Measurements from ENCODE around the gene WDR3. TPM values are rescaled to one million over a fixed set of nuclear protein-coding genes. Genes with fewer than 3 reads are reported as not detected.

Gene WDR3
- total RNA-seq, 1 experiment from 2014 or later: 61.4 TPM

DNA sequence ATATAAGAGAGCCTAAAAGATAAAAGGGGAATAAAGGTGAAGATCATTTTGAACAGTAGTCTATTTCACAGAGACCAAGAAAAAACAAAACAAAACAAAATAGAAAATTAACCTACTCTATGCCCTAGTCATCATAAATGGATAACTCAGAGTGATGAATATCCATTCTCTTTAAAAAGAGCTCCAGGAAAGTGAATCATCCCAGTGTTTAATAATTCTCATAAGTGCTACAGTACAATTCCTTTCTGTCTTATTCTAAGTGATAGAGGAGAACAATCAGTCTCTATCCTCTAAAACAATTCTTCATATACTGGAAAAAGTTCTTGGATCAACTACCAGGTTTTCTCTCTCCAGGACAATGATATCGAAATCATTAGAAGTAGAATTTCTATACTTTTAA lies 45.9 kb upstream of the WDR3 start:
- Mint-ChIP-seq H3K36me3 (ENCODE audit: insufficient read depth in 1 of 3, low read depth in 3 of 3) (peaks cover 0 to 5% (median 1%) of the 10 kb centered on the region in 3 experiments; a peak in 2 of 7 replicates), H3K27ac (no peak overlapping the region)
- no CpG with 5 or more reads among the region's 1 CpG for WGBS (ENCODE audit: extremely low coverage, insufficient read length, low lambda C conversion rate)

More for the DNA sequence above, 45.9 kb upstream of the WDR3 start:
- Histone ChIP-seq H2BK12ac (ENCODE audit: insufficient read length, low read depth, low read length) (no peak overlapping the region), H3K4me1 (ENCODE audit: insufficient read depth, low read length) (no peaks in the 10 kb centered on the region), H4K91ac (ENCODE audit: insufficient read length, low read depth, low read length) (no peak overlapping the region), H2AK5ac (ENCODE audit: insufficient read length, low read length) (no peak overlapping the region), H3K4me2 (ENCODE audit: insufficient read depth, insufficient read length, low read length) (no peak overlapping the region), H3K18ac (ENCODE audit: insufficient read length, low read depth, low read length) (no peak overlapping the region), H3K27me3 (ENCODE audit: insufficient read depth, low read length) (no peaks in the 10 kb centered on the region), H3K9ac (ENCODE audit: extremely low read depth, insufficient read length, low read length) (no peak overlapping the region), H4K5ac (ENCODE audit: insufficient read length, low read depth, low read length) (no peak overlapping the region), H2BK15ac (ENCODE audit: low read depth, low read length) (no peak overlapping the region), H3T11ph (ENCODE audit: low read length) (no peak overlapping the region), H4K20me1 (ENCODE audit: control insufficient read depth, insufficient read depth, insufficient read length) (no peaks in the 10 kb centered on the region), H3K56ac (ENCODE audit: insufficient read length, low read depth, low read length) (no peak overlapping the region), H4K8ac (replicated peaks; ENCODE audit: insufficient read length, low read depth, low read length) (no peak overlapping the region), H2BK20ac (ENCODE audit: low read depth, low read length, poor library complexity, severe bottlenecking) (no peak overlapping the region), H3K23ac (ENCODE audit: insufficient read length, low read depth, low read length) (no peak overlapping the region), H3K9me3 (ENCODE audit: control insufficient read depth, low read depth, low read length) (no peaks in the 10 kb centered on the region), H2BK5ac (ENCODE audit: insufficient read length, low read length) (no peak overlapping the region), H3K79me1 (ENCODE audit: insufficient read depth, low read depth, low read length, poor library complexity, severe bottlenecking) (no peaks in the 10 kb centered on the region), H3K27ac (ENCODE audit: insufficient read length, low read depth, low read length) (no peak overlapping the region), H2BK120ac (ENCODE audit: low read depth, low read length, poor library complexity, severe bottlenecking) (no peak overlapping the region), H2AFZ (ENCODE audit: low read length) (no peak overlapping the region), H3K79me2 (ENCODE audit: insufficient read depth, low read length) (no peaks in the 10 kb centered on the region), H3K4ac (ENCODE audit: low read depth, low read length) (no peak overlapping the region), H3K14ac (ENCODE audit: insufficient read depth, low read length) (no peak overlapping the region), H3K23me2 (ENCODE audit: insufficient read length, low read depth, low read length, poor library complexity, severe bottlenecking) (no peaks in the 10 kb centered on the region)
- Mint-ChIP-seq H3K4me3 (no peak overlapping the region), H3K27me3 (ENCODE audit: low read depth) (no peaks in the 10 kb centered on the region), H3K4me1 (no peaks in the 10 kb centered on the region), H3K9me3 (no peaks in the 10 kb centered on the region)
- DNase-seq: no peak
- TF ChIP-seq, protein P1, sequence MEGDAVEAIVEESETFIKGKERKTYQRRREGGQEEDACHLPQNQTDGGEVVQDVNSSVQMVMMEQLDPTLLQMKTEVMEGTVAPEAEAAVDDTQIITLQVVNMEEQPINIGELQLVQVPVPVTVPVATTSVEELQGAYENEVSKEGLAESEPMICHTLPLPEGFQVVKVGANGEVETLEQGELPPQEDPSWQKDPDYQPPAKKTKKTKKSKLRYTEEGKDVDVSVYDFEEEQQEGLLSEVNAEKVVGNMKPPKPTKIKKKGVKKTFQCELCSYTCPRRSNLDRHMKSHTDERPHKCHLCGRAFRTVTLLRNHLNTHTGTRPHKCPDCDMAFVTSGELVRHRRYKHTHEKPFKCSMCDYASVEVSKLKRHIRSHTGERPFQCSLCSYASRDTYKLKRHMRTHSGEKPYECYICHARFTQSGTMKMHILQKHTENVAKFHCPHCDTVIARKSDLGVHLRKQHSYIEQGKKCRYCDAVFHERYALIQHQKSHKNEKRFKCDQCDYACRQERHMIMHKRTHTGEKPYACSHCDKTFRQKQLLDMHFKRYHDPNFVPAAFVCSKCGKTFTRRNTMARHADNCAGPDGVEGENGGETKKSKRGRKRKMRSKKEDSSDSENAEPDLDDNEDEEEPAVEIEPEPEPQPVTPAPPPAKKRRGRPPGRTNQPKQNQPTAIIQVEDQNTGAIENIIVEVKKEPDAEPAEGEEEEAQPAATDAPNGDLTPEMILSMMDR (conservative IDR thresholded peaks at IDR 0.05): no peak
